SK-N-SH (cell line): ENCODE measurements around the gene UBE2E2. TPM values are rescaled to one million over a fixed set of nuclear protein-coding genes. Genes with fewer than 3 reads are reported as not detected.

Experiments
- CTCF ChIA-PET: fragments of 300-600, 350-600 bp; formaldehyde crosslinking; extraction: SDS; loops from one replicate; lab custom pipeline; 2021; lab: Yijun Ruan, JAX
- POLR2A ChIA-PET: fragments of 350-600 bp; sonication (Branson Sonifier 250); formaldehyde crosslinking; extraction: SDS; loops from one replicate; lab custom pipeline; 2020; ENCODE audit warnings: antibody characterized with exemption, inconsistent platforms; lab: Yijun Ruan, JAX
- DNase-seq: peaks from one replicate; pipeline ENCODE4 v3.0.0; 2012
- H2AFZ ChIP-seq: fragments of 200-600 bp; sonication (generic); 2 replicates; pipeline ENCODE4 v1.8.1; 2016; ENCODE audit warnings: antibody characterized with exemption, mild to moderate bottlenecking, low read depth
- H3F3A ChIP-seq: fragments of 200-600 bp; sonication (generic); replicated peaks from 2 replicates; pipeline ENCODE3; 2016; ENCODE audit warnings: antibody characterized with exemption, mild to moderate bottlenecking; ENCODE audit not compliant: insufficient read depth
- H3K27ac ChIP-seq, 2 experiments: fragments of 200-500 bp in 1 of 2; fragments of 200-600 bp in 1 of 2; sonication (Bioruptor generic) in 1 of 2; sonication (generic), shearing (Covaris generic) in 1 of 2; 2 replicates each; pipeline versions ENCODE4 v1.5.1 to v1.6.1; 2014 to 2016; ENCODE audit warnings: low read depth in 2 of 2, inconsistent platforms in 1 of 2, low read length in 1 of 2, mild to moderate bottlenecking in 1 of 2, mixed read lengths in 1 of 2
- H3K27me3 ChIP-seq: fragments of 200-600 bp; sonication (generic), shearing (Covaris generic); 2 replicates; pipeline ENCODE4 v1.6.1; 2016; ENCODE audit warnings: mixed run types; ENCODE audit not compliant: insufficient read depth
- H3K36me3 ChIP-seq, 2 experiments: fragments of 200-500 bp in 1 of 2; fragments of 200-600 bp in 1 of 2; sonication (Bioruptor generic) in 1 of 2; sonication (generic) in 1 of 2; replicated peaks in 1 of 2; 2 replicates each; pipeline versions ENCODE3 to v1.5.1; 2014 to 2016; ENCODE audit warnings: low read length in 1 of 2, mild to moderate bottlenecking in 1 of 2; ENCODE audit not compliant: insufficient read depth in 2 of 2, control insufficient read depth in 1 of 2
- H3K4me1 ChIP-seq, 2 experiments: fragments of 200-500 bp in 1 of 2; fragments of 200-600 bp in 1 of 2; sonication (Bioruptor generic) in 1 of 2; sonication (generic), shearing (Covaris generic) in 1 of 2; 2 replicates each; pipeline versions ENCODE4 v1.5.1 to v1.6.1; 2014 to 2016; ENCODE audit warnings: low read depth in 1 of 2, low read length in 1 of 2, mixed run types in 1 of 2; ENCODE audit not compliant: insufficient read depth in 2 of 2, control insufficient read depth in 1 of 2
- H3K4me2 ChIP-seq: fragments of 200-600 bp; sonication (generic), shearing (Covaris generic); 2 replicates; pipeline ENCODE4 v1.6.1; 2017; ENCODE audit warnings: mixed run types
- H3K4me3 ChIP-seq, 2 experiments: fragments of 200-500 bp in 1 of 2; fragments of 200-600 bp in 1 of 2; sonication (Bioruptor generic) in 1 of 2; sonication (generic), shearing (Covaris generic) in 1 of 2; 2 replicates each; pipeline versions ENCODE4 v1.5.1 to v1.8.1; 2014 to 2016; ENCODE audit warnings: low read depth in 2 of 2, inconsistent platforms in 1 of 2, low read length in 1 of 2, mild to moderate bottlenecking in 1 of 2, mixed read lengths in 1 of 2, moderate library complexity in 1 of 2
- H3K79me2 ChIP-seq: fragments of 200-600 bp; sonication (generic); 2 replicates; pipeline ENCODE4 v1.8.1; 2017; ENCODE audit warnings: mild to moderate bottlenecking; ENCODE audit not compliant: insufficient read depth
- H3K9ac ChIP-seq: fragments of 200-600 bp; sonication (generic); 2 replicates; pipeline ENCODE4 v1.6.1; 2017; ENCODE audit warnings: mixed run types
- H3K9me2 ChIP-seq: fragments of 200-600 bp; sonication (generic); 2 replicates; pipeline ENCODE4 v1.6.1; 2017; ENCODE audit warnings: mixed run types
- H3K9me3 ChIP-seq: fragments of 200-600 bp; sonication (generic); 2 replicates; pipeline ENCODE4 v1.6.1; 2017; ENCODE audit warnings: mixed run types, mild to moderate bottlenecking, moderate library complexity
- H4K20me1 ChIP-seq: fragments of 200-600 bp; sonication (generic); 2 replicates; pipeline ENCODE4 v1.6.1; 2017; ENCODE audit warnings: mild to moderate bottlenecking, mixed run types; ENCODE audit not compliant: insufficient read depth
- CHD2 ChIP-seq: fragments of 150-350 bp; IDR thresholded peaks from 2 replicates; pipeline ENCODE4 v1.6.1; 2018; ENCODE audit warnings: low read length; ENCODE audit not compliant: partially characterized antibody
- ELF1 ChIP-seq: IDR thresholded peaks from 2 replicates; pipeline ENCODE4 v1.4.0; 2012
- FOSL2 ChIP-seq: IDR thresholded peaks from 2 replicates; pipeline ENCODE4 v1.4.0; 2012; ENCODE audit warnings: low read depth, mild to moderate bottlenecking, moderate library complexity, borderline replicate concordance
- FOXJ3 ChIP-seq: sonication (generic); formaldehyde crosslinking; IDR thresholded peaks from 2 replicates; pipeline ENCODE4 v1.5.1; 2020; ENCODE audit warnings: mild to moderate bottlenecking, missing genetic modification reagents
- GABPA ChIP-seq: IDR thresholded peaks from 2 replicates; pipeline ENCODE4 v1.4.0; 2012; ENCODE audit warnings: low read depth, mild to moderate bottlenecking
- JUND ChIP-seq: IDR thresholded peaks from 2 replicates; pipeline ENCODE4 v1.4.0; 2012
- NFIC ChIP-seq: IDR thresholded peaks from 2 replicates; pipeline ENCODE4 v1.4.0; 2012; ENCODE audit warnings: borderline replicate concordance
- POLR2AphosphoS5 ChIP-seq: IDR thresholded peaks from 2 replicates; pipeline ENCODE4 v1.6.1; 2012; ENCODE audit warnings: low read depth, low read length
- RCOR1 ChIP-seq: fragments of 150-350 bp; IDR thresholded peaks from 2 replicates; pipeline ENCODE4 v1.6.1; 2017; ENCODE audit warnings: antibody characterized with exemption, low read length
- SIN3A ChIP-seq: IDR thresholded peaks from 2 replicates; pipeline ENCODE4 v1.6.1; 2012; ENCODE audit warnings: low read depth, mild to moderate bottlenecking, low read length, moderate library complexity, borderline replicate concordance
- TAF1 ChIP-seq: IDR thresholded peaks from 2 replicates; pipeline ENCODE4 v1.6.1; 2012; ENCODE audit warnings: low read depth, mild to moderate bottlenecking, low read length, moderate library complexity, borderline replicate concordance
- TEAD4 ChIP-seq: IDR thresholded peaks from 2 replicates; pipeline ENCODE4 v1.4.0; 2012; ENCODE audit warnings: mild to moderate bottlenecking, borderline replicate concordance; ENCODE audit not compliant: insufficient read depth
- YY1 ChIP-seq: IDR thresholded peaks from 2 replicates; pipeline ENCODE4 v1.4.0; 2012; ENCODE audit warnings: low read depth, mild to moderate bottlenecking
- WGBS: methylation state at CpG from one replicate; pipeline ENCODE4 v1.1.6; 2017; ENCODE audit warnings: low lambda C conversion rate; 5-methylcytosine and 5-hydroxymethylcytosine counted together
- polyA plus RNA-seq, 3 experiments: library from polyadenylated mRNA; depleted of rRNA; stranded (reverse); fragments of >200 nt; gene quantifications; 2 replicates each; pipeline ENCODE4 v1.2.3, GENCODE V29; 2012
- TF ChIP-seq, protein P1 (sequence below): fragments of 200-600 bp; sonication (generic); IDR thresholded peaks from 2 replicates; pipeline ENCODE4 v1.6.1; 2017; ENCODE audit warnings: antibody characterized with exemption, mild to moderate bottlenecking, moderate library complexity
- TF ChIP-seq, protein P2 (sequence below): fragments of 150-350 bp; IDR thresholded peaks from 2 replicates; pipeline ENCODE4 v1.6.1; 2017; ENCODE audit warnings: antibody characterized with exemption, low read length, low read depth, borderline replicate concordance
- TF ChIP-seq, protein P3 (sequence below): IDR thresholded peaks from 2 replicates; pipeline ENCODE4 v1.6.1; 2012; ENCODE audit warnings: mild to moderate bottlenecking, low read depth, low read length, moderate library complexity
- TF ChIP-seq, protein P4 (sequence below): IDR thresholded peaks from 2 replicates; pipeline ENCODE4; 2012

The UBE2E2 gene
- polyA plus RNA-seq, 1 of the 3 experiments (the other 2 are of a cell fraction), result 46.4 TPM

DNA sequence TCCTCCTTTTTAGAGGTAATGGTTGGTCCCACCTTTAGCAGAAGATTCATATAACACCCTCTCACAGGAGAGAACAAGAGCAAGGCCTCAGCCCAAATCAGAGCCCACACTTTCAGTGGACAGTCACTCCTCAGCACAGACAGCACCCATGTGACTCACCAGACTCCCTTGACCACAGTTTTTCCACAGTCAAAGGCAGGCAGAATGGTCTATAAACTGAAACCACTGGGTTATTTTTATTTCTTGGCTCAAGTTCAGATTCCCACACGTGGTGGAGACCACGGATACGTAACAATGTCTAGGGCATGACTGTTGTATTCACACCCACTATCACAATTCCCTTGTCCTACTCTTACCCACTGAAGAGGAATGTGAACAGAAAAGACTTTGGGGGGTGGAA, 364.8 kb downstream of the UBE2E2 start (continued):
- TF ChIP-seq TAF1 (no peak), ELF1 (no peak), FOSL2 (peak; percentile 24; the same call in 1 of the 2 replicates), CHD2 (no peak), FOXJ3 (no peak), YY1 (no peak), TEAD4 (no peak), POLR2AphosphoS5 (no peak), JUND (no peak), GABPA (no peak), SIN3A (no peak)
- TF ChIP-seq, protein P1, sequence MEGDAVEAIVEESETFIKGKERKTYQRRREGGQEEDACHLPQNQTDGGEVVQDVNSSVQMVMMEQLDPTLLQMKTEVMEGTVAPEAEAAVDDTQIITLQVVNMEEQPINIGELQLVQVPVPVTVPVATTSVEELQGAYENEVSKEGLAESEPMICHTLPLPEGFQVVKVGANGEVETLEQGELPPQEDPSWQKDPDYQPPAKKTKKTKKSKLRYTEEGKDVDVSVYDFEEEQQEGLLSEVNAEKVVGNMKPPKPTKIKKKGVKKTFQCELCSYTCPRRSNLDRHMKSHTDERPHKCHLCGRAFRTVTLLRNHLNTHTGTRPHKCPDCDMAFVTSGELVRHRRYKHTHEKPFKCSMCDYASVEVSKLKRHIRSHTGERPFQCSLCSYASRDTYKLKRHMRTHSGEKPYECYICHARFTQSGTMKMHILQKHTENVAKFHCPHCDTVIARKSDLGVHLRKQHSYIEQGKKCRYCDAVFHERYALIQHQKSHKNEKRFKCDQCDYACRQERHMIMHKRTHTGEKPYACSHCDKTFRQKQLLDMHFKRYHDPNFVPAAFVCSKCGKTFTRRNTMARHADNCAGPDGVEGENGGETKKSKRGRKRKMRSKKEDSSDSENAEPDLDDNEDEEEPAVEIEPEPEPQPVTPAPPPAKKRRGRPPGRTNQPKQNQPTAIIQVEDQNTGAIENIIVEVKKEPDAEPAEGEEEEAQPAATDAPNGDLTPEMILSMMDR, result no peak
- TF ChIP-seq, protein P2, sequence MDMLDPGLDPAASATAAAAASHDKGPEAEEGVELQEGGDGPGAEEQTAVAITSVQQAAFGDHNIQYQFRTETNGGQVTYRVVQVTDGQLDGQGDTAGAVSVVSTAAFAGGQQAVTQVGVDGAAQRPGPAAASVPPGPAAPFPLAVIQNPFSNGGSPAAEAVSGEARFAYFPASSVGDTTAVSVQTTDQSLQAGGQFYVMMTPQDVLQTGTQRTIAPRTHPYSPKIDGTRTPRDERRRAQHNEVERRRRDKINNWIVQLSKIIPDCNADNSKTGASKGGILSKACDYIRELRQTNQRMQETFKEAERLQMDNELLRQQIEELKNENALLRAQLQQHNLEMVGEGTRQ, result no peak

DNA sequence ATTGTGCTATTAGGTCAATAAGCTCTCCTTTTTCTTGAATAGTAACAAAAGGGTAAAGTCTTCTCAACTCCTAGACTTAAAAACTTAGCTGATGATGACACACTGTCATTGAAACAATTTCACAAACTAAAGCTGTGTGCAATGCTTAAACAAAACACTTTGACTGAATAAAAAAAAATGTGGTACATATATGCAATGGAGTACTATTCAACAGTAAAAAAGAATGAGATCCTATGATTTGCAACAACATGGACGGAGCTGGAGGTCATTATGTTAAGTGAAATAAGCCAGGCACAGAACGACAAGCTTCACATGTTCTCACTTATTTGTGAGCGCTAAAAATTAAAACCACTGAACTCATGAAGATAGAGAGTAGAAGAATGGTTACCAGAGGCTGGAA, 370.7 kb downstream of the UBE2E2 start:
- ChIA-PET POLR2A (no interaction called here), CTCF (no interaction called here)
- no peak overlapping the region for H3K9ac ChIP-seq
- H3K4me3 ChIP-seq, result no peak overlapping the region
- TF ChIP-seq NFIC, result no peak
- TF ChIP-seq, protein P3, sequence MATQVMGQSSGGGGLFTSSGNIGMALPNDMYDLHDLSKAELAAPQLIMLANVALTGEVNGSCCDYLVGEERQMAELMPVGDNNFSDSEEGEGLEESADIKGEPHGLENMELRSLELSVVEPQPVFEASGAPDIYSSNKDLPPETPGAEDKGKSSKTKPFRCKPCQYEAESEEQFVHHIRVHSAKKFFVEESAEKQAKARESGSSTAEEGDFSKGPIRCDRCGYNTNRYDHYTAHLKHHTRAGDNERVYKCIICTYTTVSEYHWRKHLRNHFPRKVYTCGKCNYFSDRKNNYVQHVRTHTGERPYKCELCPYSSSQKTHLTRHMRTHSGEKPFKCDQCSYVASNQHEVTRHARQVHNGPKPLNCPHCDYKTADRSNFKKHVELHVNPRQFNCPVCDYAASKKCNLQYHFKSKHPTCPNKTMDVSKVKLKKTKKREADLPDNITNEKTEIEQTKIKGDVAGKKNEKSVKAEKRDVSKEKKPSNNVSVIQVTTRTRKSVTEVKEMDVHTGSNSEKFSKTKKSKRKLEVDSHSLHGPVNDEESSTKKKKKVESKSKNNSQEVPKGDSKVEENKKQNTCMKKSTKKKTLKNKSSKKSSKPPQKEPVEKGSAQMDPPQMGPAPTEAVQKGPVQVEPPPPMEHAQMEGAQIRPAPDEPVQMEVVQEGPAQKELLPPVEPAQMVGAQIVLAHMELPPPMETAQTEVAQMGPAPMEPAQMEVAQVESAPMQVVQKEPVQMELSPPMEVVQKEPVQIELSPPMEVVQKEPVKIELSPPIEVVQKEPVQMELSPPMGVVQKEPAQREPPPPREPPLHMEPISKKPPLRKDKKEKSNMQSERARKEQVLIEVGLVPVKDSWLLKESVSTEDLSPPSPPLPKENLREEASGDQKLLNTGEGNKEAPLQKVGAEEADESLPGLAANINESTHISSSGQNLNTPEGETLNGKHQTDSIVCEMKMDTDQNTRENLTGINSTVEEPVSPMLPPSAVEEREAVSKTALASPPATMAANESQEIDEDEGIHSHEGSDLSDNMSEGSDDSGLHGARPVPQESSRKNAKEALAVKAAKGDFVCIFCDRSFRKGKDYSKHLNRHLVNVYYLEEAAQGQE, result no peak
- TF ChIP-seq RCOR1, result no peak
- TF ChIP-seq, protein P4, sequence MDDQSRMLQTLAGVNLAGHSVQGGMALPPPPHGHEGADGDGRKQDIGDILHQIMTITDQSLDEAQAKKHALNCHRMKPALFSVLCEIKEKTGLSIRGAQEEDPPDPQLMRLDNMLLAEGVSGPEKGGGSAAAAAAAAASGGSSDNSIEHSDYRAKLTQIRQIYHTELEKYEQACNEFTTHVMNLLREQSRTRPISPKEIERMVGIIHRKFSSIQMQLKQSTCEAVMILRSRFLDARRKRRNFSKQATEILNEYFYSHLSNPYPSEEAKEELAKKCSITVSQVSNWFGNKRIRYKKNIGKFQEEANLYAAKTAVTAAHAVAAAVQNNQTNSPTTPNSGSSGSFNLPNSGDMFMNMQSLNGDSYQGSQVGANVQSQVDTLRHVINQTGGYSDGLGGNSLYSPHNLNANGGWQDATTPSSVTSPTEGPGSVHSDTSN, result no peak
- H3K36me3 ChIP-seq, result no peaks in the 10 kb centered on the region
- 93% methylated on average over 3 of the region's 3 CpGs for WGBS
- H4K20me1 ChIP-seq, result no peaks in the 10 kb centered on the region
- DNase-seq, result no peak
- H3K4me2 ChIP-seq, result no peak overlapping the region
- no peaks in the 10 kb centered on the region for H3K9me3 ChIP-seq
- no peak overlapping the region for H3K27ac ChIP-seq
- H3K27me3 ChIP-seq, result no peaks in the 10 kb centered on the region
- H3K4me1 ChIP-seq, result no peaks in the 10 kb centered on the region
- no peak overlapping the region for H2AFZ ChIP-seq
- H3K79me2 ChIP-seq, result no peaks in the 10 kb centered on the region
- H3K9me2 ChIP-seq, result no peaks in the 10 kb centered on the region
- no peaks in the 10 kb centered on the region for H3F3A ChIP-seq
